HG02885 (cell line): ENCODE measurements around the gene ATG4C.

Experiments used
- ATAC-seq: cut with Tn5 transposase; IDR thresholded peaks from one replicate; pipeline ENCODE4 v1.9.1; 2021; ENCODE audit warnings: mild to moderate bottlenecking; ENCODE audit not compliant: unreplicated experiment, poor library complexity

ATG4C gene

DNA sequence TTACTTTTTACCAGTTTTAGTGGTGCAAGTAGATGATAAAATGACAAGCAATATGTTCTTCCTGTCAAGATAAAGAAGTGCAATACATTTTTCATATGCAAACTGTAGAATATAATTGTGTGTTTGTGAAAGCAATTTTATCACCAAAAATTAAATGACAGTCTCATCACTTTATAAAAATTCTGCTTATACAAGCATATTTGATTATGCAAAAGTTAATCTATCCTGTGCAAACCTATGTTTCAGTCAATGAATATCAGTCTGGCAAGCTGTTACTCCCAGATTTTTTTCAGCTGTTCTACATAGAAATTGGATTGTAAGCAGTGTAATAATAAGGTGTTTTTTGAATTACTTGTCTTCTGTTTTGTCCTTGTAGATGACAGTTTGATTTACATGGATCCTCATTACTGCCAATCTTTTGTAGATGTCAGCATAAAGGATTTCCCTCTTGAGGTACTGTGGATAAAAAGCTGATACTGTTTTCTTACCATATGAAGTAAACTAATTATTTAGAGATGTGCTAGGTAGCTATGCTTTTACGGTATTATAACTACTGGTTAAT lies 50.5 kb downstream of the ATG4C start:
- ATAC-seq, result no peak

GRCh38 chr1:62836856-62837540 lies 53.1 kb downstream of the ATG4C start:
- ATAC-seq, result no peak

- ATAC-seq, result no peak
These were observed 56.6 kb downstream of the ATG4C start for GRCh38 chr1:62840555-62840954.

GRCh38 chr1:62841587-62842169 lies 57.7 kb downstream of the ATG4C start:
- peak; percentile 64 for ATAC-seq

DNA sequence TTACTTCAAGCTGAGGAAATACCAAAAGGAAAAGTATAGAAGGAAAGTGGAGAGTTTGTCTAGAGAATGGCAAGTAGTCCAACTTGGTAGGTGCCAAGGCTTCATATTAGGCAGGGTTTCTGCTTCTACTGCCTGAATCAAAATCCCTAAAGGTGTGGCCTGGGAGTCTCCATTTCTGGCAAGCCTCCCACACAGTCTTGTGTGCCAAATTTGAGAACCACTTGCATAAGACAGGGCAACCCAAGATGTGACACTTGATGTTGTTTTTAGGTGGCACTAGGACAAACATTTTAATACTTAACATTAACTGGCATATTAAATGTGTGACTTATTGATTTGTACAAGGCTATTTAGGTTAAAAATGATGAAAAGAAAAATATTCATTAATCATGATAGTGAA lies 60.1 kb downstream of the ATG4C start:
- no peak for ATAC-seq

GRCh38 chr1:62849031-62849430 lies 65.1 kb downstream of the ATG4C start:
- ATAC-seq, result no peak

DNA sequence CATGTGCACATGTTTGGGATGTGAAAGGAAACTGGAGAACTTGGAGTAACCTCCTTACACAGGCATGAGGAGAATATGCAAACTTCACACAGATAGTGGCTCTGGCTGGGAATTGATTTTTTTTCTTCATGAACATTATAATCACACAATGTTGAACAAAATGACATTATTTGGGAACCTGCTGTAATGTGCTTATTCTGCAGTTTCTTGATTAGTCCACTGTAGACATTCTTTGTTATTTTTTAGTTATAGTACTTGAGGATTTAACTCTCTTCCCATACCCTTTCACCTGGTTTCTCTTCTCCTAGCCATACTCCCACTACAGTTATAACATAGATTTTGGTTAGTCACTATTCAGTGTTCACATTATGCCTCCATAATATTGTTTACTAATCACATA lies 68.3 kb downstream of the ATG4C start:
- ATAC-seq, result no peak

DNA sequence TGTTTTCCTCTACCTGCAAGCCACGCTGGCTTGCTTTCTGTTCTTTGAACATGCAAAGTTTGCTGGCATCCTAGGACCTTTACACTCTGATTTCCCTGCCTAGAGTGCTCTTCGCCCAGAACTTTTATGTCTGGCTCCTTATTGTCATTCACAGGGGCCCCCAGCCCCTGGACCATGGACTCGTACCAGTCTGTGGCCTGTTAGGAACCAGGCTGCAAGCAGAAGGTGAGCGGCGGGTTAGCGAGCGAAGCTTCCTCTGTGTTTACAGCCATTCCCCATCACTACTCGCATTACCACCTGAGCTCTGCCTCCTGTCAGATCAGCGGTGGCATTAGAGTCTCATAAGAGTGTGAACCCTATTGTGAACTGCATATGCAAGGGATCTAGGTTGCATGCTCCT lies 73.0 kb downstream of the ATG4C start:
- ATAC-seq, result no peak

GRCh38 chr1:62869217-62869754 lies 85.4 kb downstream of the ATG4C start:
- no peak for ATAC-seq

DNA sequence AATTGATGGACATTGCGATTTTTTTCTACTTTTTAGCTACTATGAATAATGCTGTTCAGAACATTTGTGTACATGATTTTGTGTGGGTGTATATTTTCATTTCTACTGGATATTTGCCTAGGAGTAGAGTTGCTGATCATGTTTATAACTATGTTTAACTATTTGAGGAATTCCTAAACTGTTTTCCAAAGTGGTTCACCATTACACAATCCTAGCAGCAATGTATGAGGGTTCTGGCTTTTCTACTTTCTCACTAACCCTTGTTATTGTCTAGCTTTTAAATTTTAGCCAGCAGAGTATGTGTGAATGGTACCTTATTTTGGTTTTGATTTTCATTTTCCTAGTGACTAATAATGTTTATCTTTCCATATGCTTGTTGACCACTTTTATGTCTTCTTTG lies 86.2 kb downstream of the ATG4C start:
- no peak for ATAC-seq

DNA sequence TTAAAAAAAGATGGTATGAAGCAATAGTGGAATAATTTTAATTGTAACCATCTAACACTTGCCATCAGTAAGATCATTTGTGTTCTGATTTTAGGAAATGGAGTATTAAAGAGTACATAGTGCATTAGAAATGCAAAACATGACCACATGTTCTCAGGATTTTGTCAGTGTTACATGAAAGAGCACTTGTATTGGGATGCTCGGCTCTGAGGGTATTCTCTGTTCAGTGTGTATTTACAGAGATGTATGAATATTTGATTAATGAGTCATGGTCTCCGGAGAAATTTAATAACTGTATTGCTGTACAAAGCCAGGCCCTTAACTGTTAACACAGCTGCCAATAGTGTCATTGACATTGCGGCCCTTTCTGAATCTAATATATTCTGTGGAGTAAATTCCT lies 91.7 kb downstream of the ATG4C start:
- no peak for ATAC-seq

GRCh38 chr1:62876535-62876934 lies 92.6 kb downstream of the ATG4C start:
- ATAC-seq, result no peak

- ATAC-seq, result no peak
These were observed 93.6 kb downstream of the ATG4C start for GRCh38 chr1:62877579-62877978.

GRCh38 chr1:62879962-62880361 lies 96.0 kb downstream of the ATG4C start:
- ATAC-seq, result no peak

DNA sequence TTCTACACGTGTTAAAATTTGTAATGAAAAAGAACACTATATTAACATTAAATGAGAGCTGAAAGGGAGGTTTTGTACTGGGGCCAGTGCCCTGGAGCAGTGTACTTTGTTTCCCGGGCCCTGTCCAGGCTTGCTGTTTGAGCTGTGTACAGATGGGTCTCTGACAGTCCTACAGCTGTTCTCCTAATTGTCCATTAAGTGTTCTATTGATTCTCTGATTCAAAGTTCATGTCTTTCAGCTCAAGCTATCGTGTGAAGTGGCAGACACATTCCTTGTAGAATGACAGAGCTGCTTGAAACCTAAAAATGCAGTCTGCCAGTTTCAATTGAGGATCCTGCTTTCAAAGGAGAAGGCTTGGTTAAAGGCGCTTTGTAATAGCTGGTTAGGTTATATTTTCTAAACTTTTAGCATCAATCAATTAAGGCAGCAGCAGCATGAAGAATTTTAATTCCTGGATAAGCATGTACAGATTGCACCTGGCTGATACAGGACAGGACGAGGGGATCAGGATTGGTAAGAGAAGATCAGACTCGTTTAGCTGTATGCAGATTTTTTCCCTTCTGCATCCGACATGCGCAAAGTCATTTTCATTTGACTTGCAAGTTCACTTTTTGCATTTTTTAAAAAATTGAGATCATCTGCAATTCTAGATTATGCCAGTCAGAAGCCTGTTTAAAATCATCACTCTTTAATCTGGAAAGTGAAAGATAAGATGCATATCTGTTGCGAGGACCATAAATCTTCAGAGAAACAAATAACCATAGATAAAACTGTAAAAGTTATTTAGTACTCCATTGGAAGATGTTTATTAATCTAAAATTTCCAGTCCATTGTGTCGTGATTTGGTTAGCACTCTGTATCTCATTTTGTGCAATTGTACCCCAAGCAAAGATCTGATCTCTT lies 98.5 kb downstream of the ATG4C start:
- no peak for ATAC-seq

- no peak for ATAC-seq
These were observed 100.3 kb downstream of the ATG4C start for GRCh38 chr1:62884156-62884740.

DNA sequence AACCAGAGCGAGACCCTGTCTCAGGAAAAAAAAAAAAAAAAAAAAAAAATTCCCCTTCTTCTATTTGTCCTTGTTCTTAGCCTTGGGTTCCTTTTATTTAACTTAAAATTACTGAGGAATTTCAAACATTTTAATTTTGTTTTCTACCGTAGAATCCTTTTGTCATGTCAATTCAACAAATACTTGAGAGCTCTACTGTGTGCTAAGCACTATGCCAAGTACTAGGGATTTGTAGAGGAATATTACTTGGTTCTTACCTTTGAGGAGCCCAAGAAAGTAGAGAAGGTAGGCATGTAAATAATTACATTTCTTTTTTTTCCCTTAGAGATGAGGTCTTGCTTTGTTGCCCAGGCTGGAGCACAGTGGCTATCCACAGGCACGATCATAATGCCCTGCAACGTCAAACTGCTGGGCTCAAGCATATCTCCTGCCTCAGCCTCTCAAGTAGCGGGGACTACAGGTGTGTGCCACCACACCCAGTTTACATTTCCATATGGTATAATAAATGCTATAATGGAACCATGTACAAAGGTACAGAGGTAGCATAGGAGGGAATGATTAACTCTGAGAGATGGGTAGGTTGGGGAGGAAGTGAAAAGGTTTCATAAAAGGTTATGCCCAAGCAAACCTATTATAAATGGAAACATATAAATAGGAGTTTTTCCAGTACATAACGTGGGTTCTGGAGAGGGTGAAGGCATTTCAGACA lies 104.0 kb downstream of the ATG4C start:
- no peak for ATAC-seq

DNA sequence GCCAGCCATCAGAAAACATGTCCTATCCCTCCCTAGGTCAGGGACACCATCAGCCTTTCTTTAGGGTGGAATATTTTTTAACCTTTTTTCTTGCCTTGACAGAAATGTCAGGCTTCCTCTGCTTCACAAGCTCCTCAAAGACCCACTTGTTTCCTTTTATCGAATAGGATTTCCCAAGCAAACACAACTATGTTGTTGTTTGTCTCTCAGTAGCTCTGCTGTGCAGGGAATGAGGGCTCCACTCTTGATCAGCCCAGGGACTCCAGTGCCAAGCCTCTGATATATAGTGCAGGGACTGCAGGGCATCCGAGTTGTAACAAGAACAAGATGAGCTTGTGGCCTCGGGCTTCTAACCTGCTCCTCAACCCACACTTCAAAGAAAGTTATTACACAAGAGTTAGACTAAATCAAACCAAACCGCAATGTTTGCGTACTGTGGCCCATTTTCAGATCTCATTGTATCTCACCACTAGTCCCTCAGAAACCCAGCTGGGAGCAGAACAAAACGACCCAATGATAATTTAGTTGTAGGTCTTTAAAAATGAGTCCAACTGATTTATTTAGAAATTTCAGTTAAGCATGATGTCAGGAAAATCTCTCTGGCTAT lies 108.1 kb downstream of the ATG4C start:
- no peak for ATAC-seq

DNA sequence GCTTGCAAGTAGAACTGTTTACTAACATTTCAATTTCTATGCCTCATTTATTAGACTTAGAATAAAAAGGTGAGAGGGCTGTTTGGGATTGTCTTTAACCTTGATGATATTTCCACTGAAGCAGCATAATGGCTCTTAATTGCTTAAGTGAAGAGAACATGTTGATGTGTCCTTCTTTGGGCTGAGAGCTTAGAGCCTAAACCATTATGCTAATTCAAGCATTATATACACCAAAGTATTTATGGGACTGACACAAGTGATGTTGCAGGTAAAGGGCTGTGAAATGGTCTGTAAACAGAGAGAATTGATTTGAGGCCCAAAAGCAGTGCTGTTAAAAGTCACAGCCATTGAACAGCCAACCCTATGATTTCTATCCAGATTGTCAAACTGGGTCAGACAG lies 113.9 kb downstream of the ATG4C start:
- no peak for ATAC-seq
